WTC11 (cell line): ENCODE data around the gene SMG9. TPM values are rescaled to one million over a fixed set of nuclear protein-coding genes. Genes with fewer than 3 reads are reported as not detected.

Source experiments
- ATAC-seq: fragments of 200-7000 bp; cut with Tn5 transposase; 2 replicates; pipeline ENCODE4 v1.10.0; 2021; ENCODE audit warnings: mild to moderate bottlenecking, moderate library complexity
- CTCF ChIA-PET: fragments of 300-600 bp; sonication (Branson Sonifier 250); formaldehyde crosslinking; loops from one replicate; lab custom pipeline; 2021; ENCODE audit warnings: antibody characterized with exemption; lab: Charles Lee
- POLR2A ChIA-PET: fragments of 350-600 bp; sonication (Branson Sonifier 250); formaldehyde crosslinking; loops from one replicate; lab custom pipeline; 2021; ENCODE audit warnings: antibody characterized with exemption; lab: Charles Lee
- DNase-seq: peaks from one replicate; pipeline ENCODE4 v3.0.0; 2021; ENCODE audit warnings: low spot score
- H3K27ac Mint-ChIP-seq: 2 replicates; pipeline ENCODE4 v1.8.0; 2021; ENCODE audit warnings: mixed read lengths
- H3K27me3 Mint-ChIP-seq: 2 replicates; pipeline ENCODE4 v1.8.0; 2021; ENCODE audit warnings: low read depth, mild to moderate bottlenecking, moderate library complexity, mixed read lengths
- H3K36me3 Mint-ChIP-seq: 2 replicates; pipeline ENCODE4 v1.8.0; 2021; ENCODE audit warnings: mixed read lengths
- H3K4me1 Mint-ChIP-seq: 2 replicates; pipeline ENCODE4 v1.8.0; 2022; ENCODE audit warnings: mixed read lengths
- H3K4me3 Mint-ChIP-seq: 2 replicates; pipeline ENCODE4 v1.8.0; 2021; ENCODE audit warnings: mild to moderate bottlenecking, moderate library complexity, mixed read lengths
- H3K9me3 Mint-ChIP-seq: 2 replicates; pipeline ENCODE4 v1.8.0; 2021; ENCODE audit warnings: mixed read lengths
- AFF4 ChIP-seq: sonication (generic); formaldehyde crosslinking; IDR thresholded peaks from 2 replicates; pipeline ENCODE4 v1.8.1; 2023; ENCODE audit warnings: mild to moderate bottlenecking, missing genetic modification reagents, borderline replicate concordance
- ELF4 ChIP-seq: sonication (generic); formaldehyde crosslinking; IDR thresholded peaks from 2 replicates; pipeline ENCODE4 v1.8.1; 2022; ENCODE audit warnings: low read depth, mild to moderate bottlenecking, moderate library complexity, missing genetic modification reagents
- EMX1 ChIP-seq: fragments of 250-450 bp; sonication (Bioruptor Pico); IDR thresholded peaks from 2 replicates; pipeline ENCODE4 v1.8.0; 2021; ENCODE audit warnings: mild to moderate bottlenecking
- FOXK1 ChIP-seq: sonication (generic); formaldehyde crosslinking; IDR thresholded peaks from 2 replicates; pipeline ENCODE4 v1.8.0; 2022; ENCODE audit warnings: mild to moderate bottlenecking, moderate library complexity, missing genetic modification reagents
- IRF1 ChIP-seq: sonication (generic); formaldehyde crosslinking; IDR thresholded peaks from 2 replicates; pipeline ENCODE4 v1.8.0; 2023; ENCODE audit warnings: missing genetic modification reagents
- PREB ChIP-seq: sonication (generic); formaldehyde crosslinking; IDR thresholded peaks from 2 replicates; pipeline ENCODE4 v1.8.1; 2022; ENCODE audit warnings: mild to moderate bottlenecking, missing genetic modification reagents, moderate library complexity, borderline replicate concordance
- SOX15 ChIP-seq: fragments of 250-450 bp; sonication (Bioruptor Pico); IDR thresholded peaks from 2 replicates; pipeline ENCODE4 v1.9.0; 2021; ENCODE audit warnings: mild to moderate bottlenecking
- ZMAT4 ChIP-seq: fragments of 250-450 bp; sonication (Bioruptor Pico); IDR thresholded peaks from 2 replicates; pipeline ENCODE4 v1.9.0; 2021; ENCODE audit warnings: mild to moderate bottlenecking
- ZNF121 ChIP-seq: sonication (generic); formaldehyde crosslinking; IDR thresholded peaks from 2 replicates; pipeline ENCODE4 v1.8.0; 2023; ENCODE audit warnings: missing genetic modification reagents
- ZNF232 ChIP-seq: sonication (generic); formaldehyde crosslinking; IDR thresholded peaks from 2 replicates; pipeline ENCODE4 v1.8.0; 2022; ENCODE audit warnings: mild to moderate bottlenecking, missing genetic modification reagents
- ZNF512 ChIP-seq: sonication (generic); formaldehyde crosslinking; IDR thresholded peaks from 2 replicates; pipeline ENCODE4 v1.8.1; 2022; ENCODE audit warnings: missing genetic modification reagents, borderline replicate concordance
- ZSCAN18 ChIP-seq: fragments of 250-450 bp; sonication (Bioruptor Pico); IDR thresholded peaks from 2 replicates; pipeline ENCODE4 v2.1.2; 2022; ENCODE audit warnings: mild to moderate bottlenecking, moderate library complexity
- total RNA-seq: library from RNA; stranded (reverse); gene quantifications from 3 replicates; pipeline ENCODE4 v1.2.3, GENCODE V29; 2021

Gene SMG9
- total RNA-seq, 1 experiment from 2014 or later: 25.7 TPM

GRCh38 chr19:43704002-43704705, 50.6 kb downstream of the SMG9 start (continued):
- TF ChIP-seq AFF4 (no peak), ZNF121 (CRISPR knock-in tag) (no peak)

- ChIA-PET POLR2A (no interaction called here), CTCF (interaction anchor here (0.5 to 1.9 kb wide), 10 partner anchors 21 to 235 kb away, joined by 3 to 16 read pairs (median 3); partner anchors contain the start of genes SMG9 and ZNF45)
- Mint-ChIP-seq H3K36me3 (no peaks in the 10 kb centered on the region), H3K9me3 (peaks cover 4% of the 10 kb centered on the region; the same call in 1 of the 2 replicates), H3K27ac (no peak overlapping the region), H3K27me3 (peaks cover 35% of the 10 kb centered on the region), H3K4me1 (peaks cover 8% of the 10 kb centered on the region), H3K4me3 (no peak overlapping the region)
- DNase-seq: no peak
- TF ChIP-seq SOX15 (CRISPR knock-in tag) (no peak), ELF4 (no peak), IRF1 (CRISPR knock-in tag) (no peak), AFF4 (no peak), ZSCAN18 (CRISPR knock-in tag) (no peak), EMX1 (CRISPR knock-in tag) (no peak), FOXK1 (no peak), ZNF512 (CRISPR knock-in tag) (no peak), ZNF232 (CRISPR knock-in tag) (no peak), PREB (CRISPR knock-in tag) (no peak), ZMAT4 (no peak)
- ATAC-seq: no peak
Measured at GRCh38 chr19:43700395-43701000, 54.3 kb downstream of the SMG9 start.
